Tongue (tissue), 2 donors: ENCODE data around the gene PTPN14. TPM values are rescaled to one million over a fixed set of nuclear protein-coding genes. Genes with fewer than 3 reads are reported as not detected.
"Not testable (repeated sequence)": the region's sequence is repeated elsewhere in the genome, so short reads cannot be mapped to it uniquely, and the experiment has no call there.

Source experiments
- DNase-seq: peaks from one replicate; pipeline ENCODE4 v3.0.0-alpha.2; 2015
- total RNA-seq: library from RNA; depleted of rRNA; stranded (reverse); fragments of >200 nt; gene quantifications from one replicate; pipeline ENCODE4 v1.2.3, GENCODE V29; 2014

The PTPN14 gene
- total RNA-seq, 1 donor from 2014 or later = 36.1 TPM

DNA sequence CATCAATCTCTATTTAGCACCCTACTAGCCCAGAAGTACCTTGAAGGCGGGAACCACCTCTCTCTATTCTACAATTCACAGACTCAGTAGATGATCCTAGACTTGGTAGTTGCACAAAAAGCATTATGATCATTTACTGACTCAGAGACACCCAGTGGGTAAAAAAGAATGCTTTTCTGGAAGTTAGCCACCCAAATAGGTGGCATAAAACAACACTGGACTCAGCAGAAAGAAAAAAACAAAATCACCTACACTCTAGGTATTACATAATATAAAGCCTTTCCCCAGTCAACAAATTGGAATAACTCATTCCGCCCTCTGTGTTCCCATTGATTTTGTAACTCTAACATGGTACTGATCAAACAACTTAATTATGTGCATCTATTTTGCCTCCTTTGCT is 126.3 kb downstream of the PTPN14 start:
- DNase-seq = no peak

GRCh38 chr1:214423045-214423444 is 128.4 kb downstream of the PTPN14 start:
- no peak for DNase-seq

- DNase-seq = peak; percentile 28
Observed at GRCh38 chr1:214422137-214422671, 129.2 kb downstream of the PTPN14 start.

- no peak for DNase-seq
Observed at GRCh38 chr1:214420833-214421232, 130.6 kb downstream of the PTPN14 start.

DNA sequence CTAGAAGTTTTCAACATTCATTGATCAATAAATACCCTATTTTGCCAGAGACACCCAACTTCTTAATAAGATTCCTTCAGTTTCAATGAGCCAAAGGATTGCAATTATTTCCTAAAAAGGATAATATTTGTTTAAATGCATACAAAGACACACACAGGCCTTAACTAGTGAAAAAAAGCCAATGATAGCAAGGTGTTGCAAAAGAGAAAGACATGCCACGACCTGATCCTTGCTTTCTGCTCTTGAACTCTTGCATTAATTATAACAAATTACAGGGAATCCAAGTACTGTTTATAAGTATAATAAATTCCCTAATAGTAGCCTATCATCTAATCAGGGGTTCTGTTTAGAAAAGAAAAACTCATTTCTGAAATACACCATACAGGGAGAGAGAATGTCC is 131.1 kb downstream of the PTPN14 start:
- no peak for DNase-seq

DNA sequence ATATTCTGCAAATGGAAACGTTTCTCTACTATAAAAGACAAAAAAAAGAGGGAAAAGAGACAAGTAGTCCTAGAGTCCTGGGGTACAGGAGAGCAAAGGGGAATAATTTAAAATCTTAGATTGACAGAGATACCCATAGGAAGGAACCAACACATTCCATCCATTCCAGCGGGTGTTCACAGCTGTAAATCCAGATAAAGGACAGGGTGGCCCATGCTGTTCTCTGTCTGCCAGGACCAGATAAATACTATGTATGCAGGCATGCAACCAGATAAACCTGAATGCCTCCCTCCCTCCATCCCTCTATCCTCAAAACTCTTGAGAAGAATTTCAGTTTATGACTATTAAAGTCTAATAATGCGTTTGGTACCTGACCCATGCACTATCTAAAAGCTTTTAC is 131.8 kb downstream of the PTPN14 start:
- no peak for DNase-seq

- DNase-seq = no peak
Observed at GRCh38 chr1:214418391-214418790, 133.0 kb downstream of the PTPN14 start.

DNA sequence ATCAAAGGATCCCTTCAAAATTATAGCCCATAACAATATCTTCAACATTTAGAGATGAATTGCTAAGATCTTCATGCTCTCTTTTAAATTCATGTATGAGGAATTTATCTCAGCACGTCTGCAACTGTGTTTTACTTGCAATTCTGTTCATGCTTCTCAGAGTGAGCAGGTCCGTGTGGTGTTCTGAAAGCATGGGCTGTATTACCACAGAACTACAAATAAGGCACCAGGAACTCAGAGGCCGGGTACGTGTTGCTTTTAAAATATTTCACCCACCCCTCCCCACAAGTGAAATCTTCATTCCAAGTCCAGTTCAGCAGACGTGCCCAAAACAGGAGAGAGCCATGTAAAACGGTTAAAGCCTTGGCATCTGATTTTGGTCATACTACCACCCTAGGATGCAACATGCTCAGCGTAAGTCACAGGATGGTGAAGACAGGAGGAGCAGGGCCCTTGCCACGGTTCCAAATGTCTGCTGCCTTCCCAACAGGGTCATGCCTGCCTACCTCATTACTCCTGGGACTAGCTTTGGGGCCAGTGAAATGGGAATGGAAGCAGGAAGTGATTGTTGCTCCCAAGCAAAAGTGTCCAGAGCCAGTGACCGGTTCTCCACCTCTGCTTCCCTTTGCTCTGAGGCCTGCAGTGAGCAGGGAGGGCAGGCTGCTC is 133.7 kb downstream of the PTPN14 start:
- DNase-seq = no peak

DNA sequence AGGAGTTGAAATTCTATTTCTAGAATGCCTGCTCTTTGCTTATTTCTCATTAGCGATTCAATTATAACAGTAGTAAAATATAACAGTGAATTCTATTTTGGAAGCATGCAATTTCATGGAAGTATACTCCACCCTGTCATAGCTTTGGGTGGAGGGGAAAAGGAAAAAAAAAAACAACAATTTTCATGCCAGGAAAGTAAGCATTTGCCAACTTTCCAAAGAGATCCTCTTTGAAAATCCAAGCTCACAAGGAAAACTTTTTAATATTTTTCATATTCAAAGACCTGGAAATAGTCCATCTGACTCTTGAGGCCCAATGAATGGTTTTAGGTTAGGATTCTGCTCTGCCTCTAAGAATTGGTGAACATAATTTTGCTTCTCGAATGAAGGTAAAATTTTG is 134.5 kb downstream of the PTPN14 start:
- DNase-seq = no peak

DNA sequence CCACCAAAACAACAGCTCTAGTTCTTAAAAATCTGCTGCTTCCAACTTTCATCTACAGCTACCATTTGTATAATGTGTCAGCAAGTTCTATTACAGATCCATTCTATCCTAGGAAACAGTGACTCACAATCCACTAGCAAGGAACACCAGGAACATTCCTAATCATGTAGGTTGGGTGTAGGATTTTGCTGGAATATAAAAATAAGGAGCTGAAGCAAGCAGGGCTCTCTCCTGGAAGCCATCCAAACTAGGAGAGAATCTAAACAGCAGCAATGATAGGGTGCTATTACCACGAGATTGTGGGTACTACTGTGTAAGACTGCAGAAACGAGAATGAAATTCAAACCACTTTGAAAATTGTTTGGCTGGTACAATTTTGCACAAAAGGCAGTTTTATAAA is 135.0 kb downstream of the PTPN14 start:
- DNase-seq = no peak

DNA sequence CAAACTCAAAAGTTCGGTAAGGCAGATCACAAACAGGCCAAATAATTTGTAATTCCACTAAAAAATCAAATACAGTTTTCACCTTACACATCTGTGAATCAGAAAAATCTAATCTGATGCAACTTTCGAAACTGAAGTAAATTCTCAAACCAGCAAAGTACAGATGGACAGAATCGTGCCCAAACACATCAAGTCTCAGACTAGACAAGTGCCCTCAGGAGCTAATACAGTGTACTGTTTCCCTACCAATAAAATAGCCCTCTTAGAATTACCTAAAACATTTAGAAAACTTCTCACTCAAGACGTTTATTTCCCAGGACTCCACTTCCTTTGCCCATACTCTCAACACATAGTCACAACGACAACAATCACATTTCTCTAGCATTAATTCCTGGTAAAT is 136.3 kb downstream of the PTPN14 start:
- no peak for DNase-seq

- DNase-seq = no peak
Observed at GRCh38 chr1:214414691-214415090, 136.7 kb downstream of the PTPN14 start.

- DNase-seq = no peak
Observed at GRCh38 chr1:214413315-214413714, 138.1 kb downstream of the PTPN14 start.

- peak; percentile 11 for DNase-seq
Observed at GRCh38 chr1:214404571-214405213, 146.7 kb downstream of the PTPN14 start.

DNA sequence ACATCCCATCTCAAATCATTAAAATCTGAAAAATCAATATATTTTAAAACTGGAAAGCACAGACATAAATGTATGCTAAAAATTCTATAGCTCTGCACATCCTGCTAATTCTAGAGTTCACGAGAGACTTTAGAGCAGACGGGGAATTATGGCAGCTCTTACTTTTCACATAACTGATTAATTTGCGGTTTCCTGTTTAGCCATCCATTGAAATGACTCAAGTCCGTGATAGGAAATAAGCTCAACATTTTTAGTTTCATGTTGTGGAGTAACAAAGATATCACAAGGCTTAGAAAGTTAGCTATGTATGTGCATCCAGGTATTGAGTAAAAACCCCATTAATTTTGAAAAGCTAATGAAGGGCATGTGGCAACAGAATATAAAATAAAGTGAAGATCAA is 147.2 kb downstream of the PTPN14 start:
- DNase-seq = no peak

DNA sequence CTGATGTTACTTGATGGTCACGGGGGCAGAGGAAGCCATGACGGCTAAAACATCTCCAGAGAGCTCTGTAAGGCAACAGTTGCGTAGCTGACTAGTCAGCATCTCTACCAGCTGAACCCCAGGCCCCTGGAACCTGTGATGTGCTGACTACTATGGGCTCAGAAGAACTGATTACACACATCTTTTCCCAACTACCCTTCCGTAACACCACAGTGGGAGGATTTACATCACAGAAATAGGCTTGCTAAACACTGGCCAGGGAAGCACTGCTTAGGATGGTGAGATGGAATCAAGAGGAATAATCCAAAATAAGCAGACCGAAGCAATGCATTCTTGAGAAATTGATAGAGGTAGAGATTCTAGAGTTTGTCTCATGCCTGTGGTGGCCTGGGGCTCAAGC is 148.0 kb downstream of the PTPN14 start:
- DNase-seq = no peak

DNA sequence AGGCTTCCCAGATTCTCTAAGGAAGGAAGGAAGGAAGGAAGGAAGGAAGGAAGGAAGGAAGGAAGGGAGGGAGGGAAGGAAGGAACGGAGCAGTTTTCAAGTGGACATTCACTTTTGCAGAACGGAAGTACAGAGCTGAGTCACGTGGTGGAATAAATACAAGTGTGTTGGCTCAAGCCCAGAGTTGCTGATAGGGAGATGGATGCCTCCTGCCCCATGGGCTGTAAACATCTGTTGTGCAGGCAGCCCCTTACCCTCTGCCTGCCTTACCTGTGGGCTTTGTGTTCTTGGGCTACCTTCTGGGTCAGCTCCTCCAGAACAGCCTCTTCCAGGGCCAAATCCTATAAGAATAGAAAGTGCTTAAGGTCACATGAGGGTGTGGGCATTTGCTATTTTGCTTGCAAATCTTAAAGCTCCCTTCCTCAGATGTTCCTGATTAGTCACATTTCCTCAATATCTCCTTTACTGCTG is 148.8 kb downstream of the PTPN14 start:
- DNase-seq = no peak

GRCh38 chr1:214401666-214402065 is 149.7 kb downstream of the PTPN14 start:
- DNase-seq = no peak

GRCh38 chr1:214400131-214400530 is 151.3 kb downstream of the PTPN14 start:
- no peak for DNase-seq

DNA sequence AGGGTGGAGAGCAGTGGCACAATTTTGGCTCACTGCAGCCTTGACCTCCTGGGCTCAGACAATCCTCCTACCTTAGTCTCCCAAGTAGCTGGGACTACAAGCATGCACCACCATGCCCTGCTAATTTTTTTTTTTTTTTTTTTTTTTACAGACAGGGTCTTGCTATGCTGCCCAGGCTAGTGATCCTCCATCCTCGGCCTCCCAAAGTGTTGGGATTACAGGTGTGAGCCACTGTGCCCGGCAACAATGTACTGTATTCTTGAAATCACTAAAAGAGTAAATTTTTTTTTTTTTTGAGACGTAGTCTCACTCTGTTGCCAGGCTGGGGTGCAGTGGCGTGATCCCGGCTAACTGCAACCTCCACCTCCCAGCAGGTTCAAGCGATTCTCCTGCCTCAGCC is 152.9 kb downstream of the PTPN14 start:
- no peak for DNase-seq

- DNase-seq = no peak
Observed at GRCh38 chr1:214397497-214397896, 153.9 kb downstream of the PTPN14 start.

DNA sequence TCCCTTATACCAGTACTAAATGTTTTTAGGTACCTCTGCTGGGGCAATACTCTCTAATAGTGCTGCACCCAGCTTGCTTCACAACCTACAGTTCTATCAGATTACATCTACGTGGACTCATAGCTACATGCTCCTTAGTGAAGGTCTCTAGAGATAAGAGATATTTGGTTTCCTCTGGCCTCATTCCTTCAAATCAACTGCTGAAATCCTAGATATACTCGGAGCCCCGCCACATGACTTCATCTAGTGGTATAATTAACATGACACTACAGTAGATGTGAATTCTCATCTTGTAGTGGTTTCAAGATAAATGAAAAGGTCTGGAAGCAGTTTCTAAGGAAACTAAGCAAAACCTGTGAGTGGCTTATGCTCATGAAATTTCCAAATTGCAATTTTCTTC is 155.1 kb downstream of the PTPN14 start:
- DNase-seq = no peak

DNA sequence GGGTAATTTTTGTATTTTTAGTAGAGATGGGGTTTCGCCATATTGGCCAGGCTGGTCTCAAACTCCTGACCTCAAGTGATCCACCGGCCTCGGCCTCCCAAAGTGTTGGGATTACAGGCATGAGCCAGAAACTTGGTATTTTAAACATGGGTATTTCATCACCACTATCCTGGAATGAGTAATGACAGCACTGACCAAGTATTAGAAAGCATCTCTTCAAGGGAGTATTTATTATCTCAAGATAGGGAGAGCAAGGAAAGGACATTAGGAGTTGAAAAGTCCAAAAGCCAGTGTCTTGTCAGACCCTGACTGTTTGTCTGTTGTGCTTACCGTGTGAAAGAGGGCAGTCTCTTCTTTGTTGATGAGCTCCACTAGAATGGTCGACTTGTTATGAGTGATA is 156.8 kb downstream of the PTPN14 start:
- not testable (repeated sequence) for DNase-seq

GRCh38 chr1:214393086-214393485 is 158.3 kb downstream of the PTPN14 start:
- DNase-seq = no peak
